Measurements from ENCODE around the gene MYO5A. TPM values are rescaled to one million over a fixed set of nuclear protein-coding genes. Genes with fewer than 3 reads are reported as not detected.

MYO5A gene
- total RNA-seq, 4 donors from 2014 or later: 8.9 to 65.2 (median 12.7) TPM

DNA sequence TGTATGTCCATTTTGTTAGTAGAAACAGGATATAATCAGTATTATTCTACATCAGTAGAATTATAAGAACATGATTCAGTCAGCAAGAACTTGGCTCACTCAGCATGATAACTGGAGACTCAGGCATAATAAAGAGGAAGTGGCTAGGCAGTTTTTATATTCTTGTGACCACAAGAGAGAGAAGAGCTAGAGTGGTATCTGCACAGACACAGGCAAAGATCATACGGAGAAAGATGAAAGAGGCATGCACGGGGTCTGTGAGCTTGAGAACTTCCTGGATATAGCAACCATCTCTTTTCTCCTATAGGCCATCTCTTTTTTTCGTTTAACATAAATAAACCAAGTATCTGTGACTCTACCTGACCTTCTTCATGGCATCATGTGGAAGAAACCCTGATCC, 46.8 kb downstream of the MYO5A start:
- H3K4me3 ChIP-seq: no peak overlapping the region
- H3K36me3 ChIP-seq: no peaks in the 10 kb centered on the region
- DNase-seq: peak in 2 of 3 donors; percentile 68 to 80
- peaks cover 0 to 19% (median 6%) of the 10 kb centered on the region in 4 donors for H3K4me1 ChIP-seq
- H3K9me3 ChIP-seq: no peaks in the 10 kb centered on the region
- peak overlapping the region; percentile 41 to 63 (median 60) for H3K27ac ChIP-seq
- no peaks in the 10 kb centered on the region for H3K27me3 ChIP-seq
- TF ChIP-seq, protein P1, sequence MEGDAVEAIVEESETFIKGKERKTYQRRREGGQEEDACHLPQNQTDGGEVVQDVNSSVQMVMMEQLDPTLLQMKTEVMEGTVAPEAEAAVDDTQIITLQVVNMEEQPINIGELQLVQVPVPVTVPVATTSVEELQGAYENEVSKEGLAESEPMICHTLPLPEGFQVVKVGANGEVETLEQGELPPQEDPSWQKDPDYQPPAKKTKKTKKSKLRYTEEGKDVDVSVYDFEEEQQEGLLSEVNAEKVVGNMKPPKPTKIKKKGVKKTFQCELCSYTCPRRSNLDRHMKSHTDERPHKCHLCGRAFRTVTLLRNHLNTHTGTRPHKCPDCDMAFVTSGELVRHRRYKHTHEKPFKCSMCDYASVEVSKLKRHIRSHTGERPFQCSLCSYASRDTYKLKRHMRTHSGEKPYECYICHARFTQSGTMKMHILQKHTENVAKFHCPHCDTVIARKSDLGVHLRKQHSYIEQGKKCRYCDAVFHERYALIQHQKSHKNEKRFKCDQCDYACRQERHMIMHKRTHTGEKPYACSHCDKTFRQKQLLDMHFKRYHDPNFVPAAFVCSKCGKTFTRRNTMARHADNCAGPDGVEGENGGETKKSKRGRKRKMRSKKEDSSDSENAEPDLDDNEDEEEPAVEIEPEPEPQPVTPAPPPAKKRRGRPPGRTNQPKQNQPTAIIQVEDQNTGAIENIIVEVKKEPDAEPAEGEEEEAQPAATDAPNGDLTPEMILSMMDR (IDR thresholded peaks at IDR 0.05): no peak
- TF ChIP-seq POLR2A (IDR thresholded peaks at IDR 0.05): no peak

DNA sequence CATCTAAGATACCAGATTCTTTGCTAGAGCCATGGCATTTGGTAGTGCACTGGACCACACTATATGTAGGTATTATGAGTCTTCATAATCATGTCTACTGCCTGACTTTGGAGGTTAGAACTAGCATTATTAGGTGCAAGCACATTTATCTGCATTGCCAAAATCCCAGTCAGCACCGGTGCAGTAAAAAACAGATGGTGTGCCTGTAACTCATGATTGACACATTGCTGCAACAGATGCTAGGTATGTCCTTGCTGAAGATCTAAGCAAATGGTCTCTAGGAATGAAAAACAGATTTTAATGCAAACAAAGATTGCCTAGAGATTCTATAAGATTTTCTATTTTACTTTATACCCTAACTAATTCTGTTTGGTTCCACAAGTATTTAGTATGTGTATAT, 47.7 kb downstream of the MYO5A start:
- no peak for DNase-seq
- Histone ChIP-seq H3K36me3 (no peaks in the 10 kb centered on the region), H3K4me3 (no peak overlapping the region), H3K27me3 (no peaks in the 10 kb centered on the region), H3K27ac (peak overlapping the region in 3 of 4 donors; percentile 26 to 56 (median 27)), H3K9me3 (no peaks in the 10 kb centered on the region), H3K4me1 (peaks cover 0 to 19% (median 6%) of the 10 kb centered on the region in 4 donors)
- TF ChIP-seq POLR2A (IDR thresholded peaks at IDR 0.05): no peak
- TF ChIP-seq, protein P1 (IDR thresholded peaks at IDR 0.05): no peak

DNA sequence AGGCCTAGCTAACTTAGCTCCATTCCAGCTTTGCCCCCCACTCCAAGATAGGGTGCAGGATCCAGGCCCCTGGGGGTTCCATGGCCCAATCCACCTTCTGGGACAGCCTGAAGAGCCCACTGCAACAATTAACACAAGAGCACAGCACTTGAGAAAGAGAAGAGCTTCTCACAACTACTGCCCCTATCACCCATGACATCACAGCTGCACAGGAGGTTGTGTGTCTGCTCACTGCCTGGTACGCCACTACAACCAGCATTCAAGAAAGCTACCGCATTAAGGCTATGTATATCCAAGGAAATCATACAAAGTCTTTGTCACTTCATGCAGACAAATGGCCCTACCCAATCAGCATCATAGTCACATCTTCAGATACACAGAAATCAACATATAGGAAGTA, 62.0 kb downstream of the MYO5A start:
- Histone ChIP-seq H3K27me3 (no peaks in the 10 kb centered on the region), H3K4me3 (no peak overlapping the region), H3K36me3 (no peaks in the 10 kb centered on the region), H3K4me1 (peaks cover 0 to 17% (median 8%) of the 10 kb centered on the region in 4 donors), H3K9me3 (no peaks in the 10 kb centered on the region), H3K27ac (peak overlapping the region in 3 of 4 donors; percentile 11 to 67 (median 32))
- TF ChIP-seq, protein P1 (IDR thresholded peaks at IDR 0.05): no peak
- TF ChIP-seq POLR2A (IDR thresholded peaks at IDR 0.05): no peak
- no peak for DNase-seq

DNA sequence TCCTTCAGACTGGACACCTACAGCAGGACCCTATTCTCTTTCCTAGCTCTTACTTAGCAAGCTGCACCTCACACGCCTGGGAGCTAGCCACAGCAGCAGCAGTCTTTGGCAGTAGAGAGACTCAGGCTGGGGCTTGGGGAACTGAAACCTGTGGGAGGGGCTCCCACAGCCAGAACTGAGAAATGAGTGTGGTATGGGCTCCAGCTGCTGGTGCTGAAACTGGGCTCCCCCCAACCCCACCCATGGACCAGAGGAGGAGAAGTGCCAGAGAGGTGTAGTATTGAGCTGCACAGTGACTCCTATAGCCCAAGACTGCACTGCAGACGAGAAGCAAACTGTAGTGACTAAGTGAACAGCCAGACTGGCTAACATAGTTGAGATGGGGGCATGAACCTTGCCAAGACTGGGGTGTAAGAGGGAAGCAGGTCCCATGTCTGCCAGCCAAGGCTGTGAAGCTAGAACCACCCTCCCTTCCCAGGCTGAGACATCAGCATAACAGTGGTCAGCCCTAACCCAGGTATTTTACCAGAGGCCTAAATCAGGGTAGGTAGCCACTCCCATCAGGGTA, 62.5 kb downstream of the MYO5A start:
- Histone ChIP-seq H3K4me1 (peaks cover 0 to 17% (median 8%) of the 10 kb centered on the region in 4 donors), H3K4me3 (no peak overlapping the region), H3K36me3 (no peaks in the 10 kb centered on the region), H3K9me3 (no peaks in the 10 kb centered on the region), H3K27ac (peak overlapping the region; percentile 11 to 67 (median 32)), H3K27me3 (no peaks in the 10 kb centered on the region)
- TF ChIP-seq, protein P1 (IDR thresholded peaks at IDR 0.05): no peak
- TF ChIP-seq POLR2A (IDR thresholded peaks at IDR 0.05): no peak
- peak in 2 of 3 donors; percentile 83 to 90 for DNase-seq

DNA sequence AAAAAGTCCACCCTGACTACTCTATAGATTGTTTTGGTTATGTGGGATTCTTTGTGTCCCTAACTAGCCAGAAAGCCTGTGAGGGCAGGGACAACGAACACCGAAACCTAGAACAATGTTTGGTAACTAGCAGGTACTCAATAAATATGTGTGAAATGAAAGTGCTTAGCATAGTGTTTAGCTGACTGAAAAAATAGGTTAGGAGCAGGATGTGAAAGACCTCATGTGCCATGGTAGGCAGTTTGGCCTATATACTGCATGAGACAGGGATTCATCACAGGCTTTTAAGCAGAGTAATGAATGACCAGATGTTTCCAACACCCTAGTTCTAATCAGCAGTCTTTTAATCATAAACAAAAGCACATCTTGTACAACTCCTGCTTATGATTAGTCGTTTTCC, 64.2 kb downstream of the MYO5A start:
- no peaks in the 10 kb centered on the region for H3K27me3 ChIP-seq
- peak overlapping the region; percentile 31 to 66 (median 60) for H3K27ac ChIP-seq
- H3K4me1 ChIP-seq: peaks cover 0 to 17% (median 8%) of the 10 kb centered on the region in 4 donors
- no peaks in the 10 kb centered on the region for H3K9me3 ChIP-seq
- H3K36me3 ChIP-seq: no peaks in the 10 kb centered on the region
- TF ChIP-seq, protein P1 (IDR thresholded peaks at IDR 0.05): no peak
- TF ChIP-seq POLR2A (IDR thresholded peaks at IDR 0.05): no peak
- H3K4me3 ChIP-seq: no peak overlapping the region
- DNase-seq: no peak

All from Peyer's patch (tissue), 4 donors.